IgD-negative memory B cell (primary cell): ENCODE results near the gene TMEM50B. TPM values are rescaled to one million over a fixed set of nuclear protein-coding genes. Genes with fewer than 3 reads are reported as not detected.
"Not testable (repeated sequence)": the region's sequence is repeated elsewhere in the genome, so short reads cannot be mapped to it uniquely, and the experiment has no call there.

Experiments
- H3K27ac Mint-ChIP-seq, 3 donors: one replicate each; pipeline ENCODE4 v1.8.0; 2020 to 2022; ENCODE audit warnings: mild to moderate bottlenecking in 3 of 3, mixed read lengths in 3 of 3, moderate library complexity in 1 of 3
- H3K27me3 Mint-ChIP-seq: one replicate; pipeline ENCODE4 v1.8.0; 2021; ENCODE audit warnings: mixed read lengths
- H3K36me3 Mint-ChIP-seq: one replicate; pipeline ENCODE4 v1.8.0; 2020; ENCODE audit warnings: mild to moderate bottlenecking, mixed read lengths
- H3K4me1 Mint-ChIP-seq, 3 donors: one replicate each; pipeline ENCODE4 v1.8.0; 2020 to 2022; ENCODE audit warnings: mixed read lengths in 3 of 3, mild to moderate bottlenecking in 1 of 3
- H3K4me3 Mint-ChIP-seq, 4 donors: one replicate each; pipeline ENCODE4 v1.8.0; 2020 to 2022; ENCODE audit warnings: mild to moderate bottlenecking in 4 of 4, mixed read lengths in 4 of 4, moderate library complexity in 3 of 4
- H3K9me3 Mint-ChIP-seq, 3 donors: one replicate each; pipeline ENCODE4 v1.8.0; 2020 to 2021; ENCODE audit warnings: mixed read lengths in 3 of 3, mild to moderate bottlenecking in 1 of 3
- polyA plus RNA-seq: library from polyadenylated mRNA; unstranded; fragments of 300-500 nt; fragmentation: Illumina TruSeq; gene quantifications from one replicate; pipeline ENCODE4 v1.2.3, GENCODE V29; 2021

The TMEM50B gene
- polyA plus RNA-seq, 1 donor from 2014 or later, result 31.9 TPM

- H3K27me3 Mint-ChIP-seq, result no peaks in the 10 kb centered on the region
- H3K36me3 Mint-ChIP-seq, result peaks cover 5% of the 10 kb centered on the region
- no peaks in the 10 kb centered on the region for H3K4me1 Mint-ChIP-seq
- H3K9me3 Mint-ChIP-seq, result no peaks in the 10 kb centered on the region
- peak overlapping the region in 1 of 3 donors; percentile 39 for H3K27ac Mint-ChIP-seq
- H3K4me3 Mint-ChIP-seq, result no peak overlapping the region
These were observed 27.4 kb downstream of the TMEM50B start for GRCh38 chr21:33452362-33452761.

- Mint-ChIP-seq H3K27me3 (no peaks in the 10 kb centered on the region), H3K36me3 (peaks cover 9% of the 10 kb centered on the region), H3K9me3 (no peaks in the 10 kb centered on the region), H3K4me3 (no peak overlapping the region), H3K4me1 (no peaks in the 10 kb centered on the region), H3K27ac (peak overlapping the region in 1 of 3 donors; percentile 5)
These were observed 28.1 kb downstream of the TMEM50B start for GRCh38 chr21:33451634-33452071.

GRCh38 chr21:33449616-33450015 lies 30.2 kb downstream of the TMEM50B start:
- peaks cover 5 to 6% (median 6%) of the 10 kb centered on the region in 3 donors for H3K4me1 Mint-ChIP-seq

GRCh38 chr21:33446620-33447019 lies 33.2 kb downstream of the TMEM50B start:
- H3K9me3 Mint-ChIP-seq, H3K27me3 Mint-ChIP-seq, H3K4me3 Mint-ChIP-seq: not testable (repeated sequence)
- peaks cover 23 to 27% (median 24%) of the 10 kb centered on the region in 3 donors for H3K4me1 Mint-ChIP-seq
- H3K36me3 Mint-ChIP-seq, result peaks cover 11% of the 10 kb centered on the region
- H3K27ac Mint-ChIP-seq, result peak overlapping the region in 1 of 3 donors; percentile 50

More at GRCh38 chr21:33449616-33450015, 30.2 kb downstream of the TMEM50B start:
- no peaks in the 10 kb centered on the region for H3K27me3 Mint-ChIP-seq
- no peak overlapping the region for H3K4me3 Mint-ChIP-seq
- peaks cover 11% of the 10 kb centered on the region for H3K36me3 Mint-ChIP-seq
- no peak overlapping the region for H3K27ac Mint-ChIP-seq
- H3K9me3 Mint-ChIP-seq, result no peaks in the 10 kb centered on the region

- Mint-ChIP-seq H3K4me3 (no peak overlapping the region), H3K4me1 (peaks cover 30 to 37% (median 32%) of the 10 kb centered on the region in 3 donors), H3K9me3 (no peaks in the 10 kb centered on the region), H3K36me3 (peaks cover 11% of the 10 kb centered on the region), H3K27me3 (no peaks in the 10 kb centered on the region), H3K27ac (peak overlapping the region; percentile 39 to 59 (median 47))
These were observed 35.3 kb downstream of the TMEM50B start for GRCh38 chr21:33444499-33444898.

GRCh38 chr21:33443194-33443593 lies 36.6 kb downstream of the TMEM50B start:
- Mint-ChIP-seq H3K9me3 (no peaks in the 10 kb centered on the region), H3K27me3 (no peaks in the 10 kb centered on the region), H3K27ac (peak overlapping the region; percentile 87 to 97 (median 96)), H3K4me3 (peak overlapping the region in 2 of 4 donors; percentile 57 to 79), H3K4me1 (peaks cover 34 to 39% (median 37%) of the 10 kb centered on the region in 3 donors), H3K36me3 (peaks cover 11% of the 10 kb centered on the region)

- peaks cover 6% of the 10 kb centered on the region for H3K36me3 Mint-ChIP-seq
- peak overlapping the region in 3 of 4 donors; percentile 57 to 85 (median 79) for H3K4me3 Mint-ChIP-seq
- peak overlapping the region; percentile 87 to 97 (median 96) for H3K27ac Mint-ChIP-seq
- H3K9me3 Mint-ChIP-seq, result no peaks in the 10 kb centered on the region
- H3K27me3 Mint-ChIP-seq, result no peaks in the 10 kb centered on the region
- peaks cover 34 to 40% (median 37%) of the 10 kb centered on the region in 3 donors for H3K4me1 Mint-ChIP-seq
These were observed 38.0 kb downstream of the TMEM50B start for GRCh38 chr21:33441489-33442477.

GRCh38 chr21:33437140-33437539 lies 42.6 kb downstream of the TMEM50B start:
- H3K27ac Mint-ChIP-seq, result no peak overlapping the region
- peaks cover 34 to 43% (median 39%) of the 10 kb centered on the region in 3 donors for H3K4me1 Mint-ChIP-seq
- no peaks in the 10 kb centered on the region for H3K9me3 Mint-ChIP-seq
- no peaks in the 10 kb centered on the region for H3K27me3 Mint-ChIP-seq
- peaks cover 13% of the 10 kb centered on the region for H3K36me3 Mint-ChIP-seq
- no peak overlapping the region for H3K4me3 Mint-ChIP-seq

- Mint-ChIP-seq H3K36me3 (peaks cover 13% of the 10 kb centered on the region), H3K9me3 (no peaks in the 10 kb centered on the region), H3K27ac (peak overlapping the region; percentile 76 to 90 (median 82)), H3K4me3 (peak overlapping the region in 3 of 4 donors; percentile 7 to 83 (median 79)), H3K4me1 (peaks cover 23 to 29% (median 26%) of the 10 kb centered on the region in 3 donors), H3K27me3 (no peaks in the 10 kb centered on the region)
These were observed 44.9 kb downstream of the TMEM50B start for GRCh38 chr21:33434770-33435360.

- peak overlapping the region; percentile 63 to 85 (median 81) for H3K27ac Mint-ChIP-seq
- H3K27me3 Mint-ChIP-seq, result no peaks in the 10 kb centered on the region
- peaks cover 19 to 29% (median 21%) of the 10 kb centered on the region in 3 donors for H3K4me1 Mint-ChIP-seq
- H3K36me3 Mint-ChIP-seq, result peaks cover 10% of the 10 kb centered on the region
- no peaks in the 10 kb centered on the region for H3K9me3 Mint-ChIP-seq
- H3K4me3 Mint-ChIP-seq, result peak overlapping the region in 2 of 4 donors; percentile 70 to 71
These were observed 46.2 kb downstream of the TMEM50B start for GRCh38 chr21:33433425-33434114.

GRCh38 chr21:33433001-33433400 lies 46.8 kb downstream of the TMEM50B start:
- H3K4me3 Mint-ChIP-seq, result no peak overlapping the region

GRCh38 chr21:33432496-33432895 lies 47.3 kb downstream of the TMEM50B start:
- peak overlapping the region in 2 of 4 donors; percentile 7 to 72 for H3K4me3 Mint-ChIP-seq
- no peaks in the 10 kb centered on the region for H3K27me3 Mint-ChIP-seq
- peaks cover 21 to 29% (median 21%) of the 10 kb centered on the region in 3 donors for H3K4me1 Mint-ChIP-seq
- peaks cover 10% of the 10 kb centered on the region for H3K36me3 Mint-ChIP-seq
- peak overlapping the region in 2 of 3 donors; percentile 68 to 85 for H3K27ac Mint-ChIP-seq
- no peaks in the 10 kb centered on the region for H3K9me3 Mint-ChIP-seq

More at GRCh38 chr21:33433001-33433400, 46.8 kb downstream of the TMEM50B start:
- H3K36me3 Mint-ChIP-seq, result peaks cover 10% of the 10 kb centered on the region
- H3K27me3 Mint-ChIP-seq, result no peaks in the 10 kb centered on the region
- H3K4me1 Mint-ChIP-seq, result peaks cover 19 to 29% (median 21%) of the 10 kb centered on the region in 3 donors
- H3K27ac Mint-ChIP-seq, result peak overlapping the region; percentile 68 to 85 (median 81)
- no peaks in the 10 kb centered on the region for H3K9me3 Mint-ChIP-seq

GRCh38 chr21:33430858-33431257 lies 48.9 kb downstream of the TMEM50B start:
- Mint-ChIP-seq H3K4me3 (no peak overlapping the region), H3K27me3 (no peaks in the 10 kb centered on the region), H3K27ac (no peak overlapping the region), H3K36me3 (peaks cover 7% of the 10 kb centered on the region), H3K4me1 (peaks cover 21 to 27% (median 21%) of the 10 kb centered on the region in 3 donors), H3K9me3 (no peaks in the 10 kb centered on the region)

GRCh38 chr21:33428669-33429068 lies 51.1 kb downstream of the TMEM50B start:
- no peaks in the 10 kb centered on the region for H3K9me3 Mint-ChIP-seq
- H3K27me3 Mint-ChIP-seq, result no peaks in the 10 kb centered on the region
- H3K4me1 Mint-ChIP-seq, result peaks cover 6 to 16% (median 12%) of the 10 kb centered on the region in 3 donors
- peaks cover 8% of the 10 kb centered on the region for H3K36me3 Mint-ChIP-seq
- peak overlapping the region in 2 of 3 donors; percentile 35 to 92 for H3K27ac Mint-ChIP-seq
- H3K4me3 Mint-ChIP-seq, result no peak overlapping the region
